OCI-LY1 (cell line): ENCODE data around the gene BCL2L15.

Source experiments
- CTCF ChIP-seq: fragments of 200-600 bp; sonication (generic), shearing (Covaris generic); IDR thresholded peaks from 2 replicates; pipeline ENCODE4 v1.5.1; 2017; ENCODE audit warnings: mild to moderate bottlenecking, antibody characterized with exemption, low read length, moderate library complexity, mixed read lengths
- EZH2 ChIP-seq: fragments of 200-600 bp; sonication (generic), shearing (Covaris generic); IDR thresholded peaks from 2 replicates; pipeline ENCODE4 v1.8.0; 2017; ENCODE audit warnings: borderline replicate concordance, mixed run types, mild to moderate bottlenecking, antibody characterized with exemption, low read length, moderate library complexity, mixed read lengths

DNA sequence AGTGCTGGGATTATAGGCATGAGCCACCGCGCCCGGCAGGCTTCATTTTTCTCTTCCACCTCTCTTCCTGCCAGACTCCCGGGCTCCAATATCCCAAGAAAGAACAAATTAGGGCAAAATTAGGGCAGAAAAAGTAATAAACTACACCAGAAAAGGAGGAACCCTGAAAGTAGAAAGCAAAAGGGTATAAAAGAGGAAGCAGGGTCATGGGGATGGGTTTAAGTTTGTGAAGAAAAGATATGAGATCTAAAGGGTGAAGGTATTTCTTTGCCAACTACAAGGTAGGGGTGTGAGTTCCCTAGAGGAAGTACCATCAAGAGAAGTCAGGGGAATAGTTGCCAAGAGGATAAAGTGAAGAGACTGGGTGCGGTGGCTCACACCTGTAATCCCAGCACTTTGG lies 25.7 kb downstream of the BCL2L15 start:
- no peak for TF ChIP-seq CTCF
- no peak for TF ChIP-seq EZH2
